Lower leg skin (tissue), 4 donors: ENCODE results near the gene CCDC102A. TPM values are rescaled to one million over a fixed set of nuclear protein-coding genes. Genes with fewer than 3 reads are reported as not detected.

ENCODE experiments used
- DNase-seq, 2 donors: peaks; one replicate each; pipeline ENCODE4 v3.0.0-alpha.2; 2019; ENCODE audit warnings: low spot score in 2 of 2
- H3K4me3 ChIP-seq: fragments of 200-600 bp; sonication (generic); 2 replicates; pipeline ENCODE4 v1.5.1; 2017; ENCODE audit warnings: mild to moderate bottlenecking, low read depth; ENCODE audit not compliant: poor library complexity, severe bottlenecking
- CTCF ChIP-seq, 3 donors: fragments of 450-650 bp; IDR thresholded peaks; one replicate each; pipeline ENCODE4 v1.5.1; 2016; ENCODE audit warnings: antibody characterized with exemption in 3 of 3, mild to moderate bottlenecking in 3 of 3, moderate library complexity in 2 of 3
- POLR2A ChIP-seq, 2 donors: fragments of 450-650 bp; IDR thresholded peaks; one replicate each; pipeline ENCODE4 v1.6.1; 2016 to 2017; ENCODE audit warnings: antibody characterized with exemption in 2 of 2, mild to moderate bottlenecking in 1 of 2, moderate library complexity in 1 of 2
- WGBS, 2 donors: methylation state at CpG; one replicate each; pipeline ENCODE4 v1.1.5; 2018; 5-methylcytosine and 5-hydroxymethylcytosine counted together
- intact Hi-C: fragments of 100-400 bp; cut with DNase I; formaldehyde crosslinking; loops from one replicate; pipeline ENCODE4 v1.15.0; 2023; ENCODE audit warnings: low total_unique reads
- total RNA-seq, 4 donors: library from RNA; depleted of rRNA; stranded (reverse); fragments of >200 nt; gene quantifications; one replicate each; pipeline ENCODE4 v1.1.0, GENCODE V29; 2016

The CCDC102A gene
- total RNA-seq, 4 donors from 2014 or later = 13.7 to 18.9 (median 16.4) TPM

- TF ChIP-seq CTCF (IDR thresholded peaks at IDR 0.05) (no peak), POLR2A (IDR thresholded peaks at IDR 0.05) (no peak)
- WGBS, 2 donors = 63 to 67% methylated on average over 4 of the region's 4 CpGs
- DNase-seq = peak in 1 of 2 donors; percentile 52
- intact Hi-C loops = no loop called here
- H3K4me3 ChIP-seq = no peak overlapping the region
These were observed 5.5 kb upstream of the CCDC102A start for GRCh38 chr16:57541754-57542435.

GRCh38 chr16:57540906-57541753 lies 4.8 kb upstream of the CCDC102A start:
- 57 to 61% methylated on average over 12 of the region's 12 CpGs for WGBS, 2 donors
- intact Hi-C loops = no loop called here
- H3K4me3 ChIP-seq = no peak overlapping the region
- peak in 1 of 2 donors; percentile 85 for DNase-seq
- TF ChIP-seq POLR2A (IDR thresholded peaks at IDR 0.05) = no peak
- no peak for TF ChIP-seq CTCF (IDR thresholded peaks at IDR 0.05)

- H3K4me3 ChIP-seq = no peak overlapping the region
- 71 to 78% methylated on average over 2 of the region's 2 CpGs for WGBS, 2 donors
- TF ChIP-seq CTCF (IDR thresholded peaks at IDR 0.05) = no peak
- intact Hi-C loops = no loop called here
- peak in 1 of 2 donors; percentile 58 for DNase-seq
These were observed 4.0 kb upstream of the CCDC102A start for GRCh38 chr16:57540387-57540786.

- no peak for TF ChIP-seq POLR2A (IDR thresholded peaks at IDR 0.05)
- TF ChIP-seq CTCF (IDR thresholded peaks at IDR 0.05) = no peak
- H3K4me3 ChIP-seq = no peak overlapping the region
- 81 to 84% methylated on average over 10 of the region's 10 CpGs for WGBS, 2 donors
- intact Hi-C loops = no loop called here
- peak in 1 of 2 donors; percentile 53 for DNase-seq
These were observed 2.9 kb upstream of the CCDC102A start for GRCh38 chr16:57539072-57539796.

- WGBS, 2 donors = 83 to 85% methylated on average over 14 of the region's 14 CpGs
- H3K4me3 ChIP-seq = no peak overlapping the region
- intact Hi-C loops = no loop called here
- TF ChIP-seq POLR2A (IDR thresholded peaks at IDR 0.05) = no peak
- TF ChIP-seq CTCF (IDR thresholded peaks at IDR 0.05) = no peak
- peak in 1 of 2 donors; percentile 86 for DNase-seq
These were observed 1.9 kb upstream of the CCDC102A start for GRCh38 chr16:57538235-57538721.
